Measurements from ENCODE around the gene KCNJ14.

GRCh38 chr19:48481846-48482639 is 26.7 kb downstream of the KCNJ14 start:
- TF ChIP-seq ZFP30 (CRISPR knock-in tag; IDR thresholded peaks at IDR 0.05) (no peak), ZC3H10 (CRISPR knock-in tag; IDR thresholded peaks at IDR 0.05) (no peak), GLIS3 (CRISPR knock-in tag; IDR thresholded peaks at IDR 0.05) (no peak), ZFP3 (CRISPR knock-in tag; IDR thresholded peaks at IDR 0.05) (no peak), CSDC2 (CRISPR knock-in tag; IDR thresholded peaks at IDR 0.05) (no peak)
